ENCODE measurements around the gene VARS2.
A peak's percentile ranks its signal among the peaks of the same experiment; 100 is the strongest.

The VARS2 gene

GRCh38 chr6:30931969-30932645, 18.1 kb downstream of the VARS2 start, which contains the start of gene SFTA2:
TSS of gene SFTA2 (minus strand) at chr6:30932170. CDS start at chr6:30932096, 74 bp downstream.
- DNase-seq, result no peak

GRCh38 chr6:30932665-30933365, 18.8 kb downstream of the VARS2 start:
- DNase-seq, result no peak

- DNase-seq, result no peak
Measured at GRCh38 chr6:30935018-30935417, 21.0 kb downstream of the VARS2 start.

- DNase-seq, result no peak
Measured at GRCh38 chr6:30937265-30937664, 23.2 kb downstream of the VARS2 start.

GRCh38 chr6:30938730-30939129, 24.7 kb downstream of the VARS2 start:
- DNase-seq, result no peak

- DNase-seq, result no peak
Measured at GRCh38 chr6:30939473-30939872, 25.4 kb downstream of the VARS2 start.

- no peak for DNase-seq
Measured at GRCh38 chr6:30940361-30940986, 26.4 kb downstream of the VARS2 start, which contains the start of gene MUCL3. TSS of gene MUCL3 (plus strand) at chr6:30940973. CDS start at chr6:30941000, 27 bp downstream.

GRCh38 chr6:30942338-30943060, 28.5 kb downstream of the VARS2 start:
- DNase-seq, result no peak

- no peak for DNase-seq
Measured at GRCh38 chr6:30944051-30944450, 30.0 kb downstream of the VARS2 start.

- no peak for DNase-seq
Measured at GRCh38 chr6:30945281-30945680, 31.2 kb downstream of the VARS2 start.

GRCh38 chr6:30947231-30947630, 33.2 kb downstream of the VARS2 start:
- DNase-seq, result no peak

GRCh38 chr6:30948811-30949210, 34.8 kb downstream of the VARS2 start:
- no peak for DNase-seq

GRCh38 chr6:30951907-30952469, 38.0 kb downstream of the VARS2 start:
- no peak for DNase-seq

- DNase-seq, result no peak
Measured at GRCh38 chr6:30954631-30955366, 40.8 kb downstream of the VARS2 start.

- peak; percentile 75 for DNase-seq
Measured at GRCh38 chr6:30955367-30956042, 41.5 kb downstream of the VARS2 start.

GRCh38 chr6:30957716-30958115, 43.7 kb downstream of the VARS2 start:
- no peak for DNase-seq

GRCh38 chr6:30960907-30961673, 47.1 kb downstream of the VARS2 start:
- no peak for DNase-seq

GRCh38 chr6:30962716-30963115, 48.7 kb downstream of the VARS2 start:
- no peak for DNase-seq

GRCh38 chr6:30963641-30964040, 49.6 kb downstream of the VARS2 start:
- no peak for DNase-seq

- DNase-seq, result no peak
Measured at GRCh38 chr6:30964075-30964474, 50.0 kb downstream of the VARS2 start.

- DNase-seq, result no peak
Measured at GRCh38 chr6:30965140-30965601, 51.1 kb downstream of the VARS2 start.
